WTC11 (cell line): ENCODE results near the gene CTRL. TPM values are rescaled to one million over a fixed set of nuclear protein-coding genes. Genes with fewer than 3 reads are reported as not detected.

ENCODE experiments used
- ATAC-seq: fragments of 200-7000 bp; cut with Tn5 transposase; 2 replicates; pipeline ENCODE4 v1.10.0; 2021; ENCODE audit warnings: mild to moderate bottlenecking, moderate library complexity
- CTCF ChIA-PET: fragments of 300-600 bp; sonication (Branson Sonifier 250); formaldehyde crosslinking; loops from one replicate; lab custom pipeline; 2021; ENCODE audit warnings: antibody characterized with exemption; lab: Charles Lee
- POLR2A ChIA-PET: fragments of 350-600 bp; sonication (Branson Sonifier 250); formaldehyde crosslinking; loops from one replicate; lab custom pipeline; 2021; ENCODE audit warnings: antibody characterized with exemption; lab: Charles Lee
- DNase-seq: peaks from one replicate; pipeline ENCODE4 v3.0.0; 2021; ENCODE audit warnings: low spot score
- H3K27ac Mint-ChIP-seq: 2 replicates; pipeline ENCODE4 v1.8.0; 2021; ENCODE audit warnings: mixed read lengths
- H3K27me3 Mint-ChIP-seq: 2 replicates; pipeline ENCODE4 v1.8.0; 2021; ENCODE audit warnings: low read depth, mild to moderate bottlenecking, moderate library complexity, mixed read lengths
- H3K36me3 Mint-ChIP-seq: 2 replicates; pipeline ENCODE4 v1.8.0; 2021; ENCODE audit warnings: mixed read lengths
- H3K4me1 Mint-ChIP-seq: 2 replicates; pipeline ENCODE4 v1.8.0; 2022; ENCODE audit warnings: mixed read lengths
- H3K4me3 Mint-ChIP-seq: 2 replicates; pipeline ENCODE4 v1.8.0; 2021; ENCODE audit warnings: mild to moderate bottlenecking, moderate library complexity, mixed read lengths
- H3K9me3 Mint-ChIP-seq: 2 replicates; pipeline ENCODE4 v1.8.0; 2021; ENCODE audit warnings: mixed read lengths
- AFF4 ChIP-seq: sonication (generic); formaldehyde crosslinking; IDR thresholded peaks from 2 replicates; pipeline ENCODE4 v1.8.1; 2023; ENCODE audit warnings: mild to moderate bottlenecking, missing genetic modification reagents, borderline replicate concordance
- ATF6 ChIP-seq: sonication (generic); formaldehyde crosslinking; IDR thresholded peaks from 2 replicates; pipeline ENCODE4 v1.8.1; 2023; ENCODE audit warnings: mild to moderate bottlenecking, missing genetic modification reagents
- CREM ChIP-seq: sonication (generic); formaldehyde crosslinking; IDR thresholded peaks from 2 replicates; pipeline ENCODE4 v1.8.1; 2022; ENCODE audit warnings: mild to moderate bottlenecking, missing genetic modification reagents, moderate library complexity
- ELF4 ChIP-seq: sonication (generic); formaldehyde crosslinking; IDR thresholded peaks from 2 replicates; pipeline ENCODE4 v1.8.1; 2022; ENCODE audit warnings: low read depth, mild to moderate bottlenecking, moderate library complexity, missing genetic modification reagents
- EMX1 ChIP-seq: fragments of 250-450 bp; sonication (Bioruptor Pico); IDR thresholded peaks from 2 replicates; pipeline ENCODE4 v1.8.0; 2021; ENCODE audit warnings: mild to moderate bottlenecking
- ESRRA ChIP-seq: sonication (generic); formaldehyde crosslinking; IDR thresholded peaks from 2 replicates; pipeline ENCODE4 v1.8.1; 2022; ENCODE audit warnings: mild to moderate bottlenecking, missing genetic modification reagents, borderline replicate concordance
- ETV6 ChIP-seq: sonication (generic); formaldehyde crosslinking; IDR thresholded peaks from 2 replicates; pipeline ENCODE4 v1.8.1; 2022; ENCODE audit warnings: mild to moderate bottlenecking, missing genetic modification reagents
- GRHL2 ChIP-seq: fragments of 250-450 bp; sonication (Bioruptor Pico); IDR thresholded peaks from 2 replicates; pipeline ENCODE4 v1.8.0; 2022; ENCODE audit warnings: mild to moderate bottlenecking, moderate library complexity; ENCODE audit not compliant: insufficient replicate concordance, severe bottlenecking
- HMGXB4 ChIP-seq: sonication (generic); formaldehyde crosslinking; IDR thresholded peaks from 2 replicates; pipeline ENCODE4 v1.8.1; 2023; ENCODE audit warnings: mild to moderate bottlenecking, moderate library complexity, missing genetic modification reagents
- MAX ChIP-seq: sonication (generic); formaldehyde crosslinking; IDR thresholded peaks from 2 replicates; pipeline ENCODE4 v1.8.0; 2022; ENCODE audit warnings: mild to moderate bottlenecking, missing genetic modification reagents
- NFATC4 ChIP-seq: fragments of 250-450 bp; sonication (Bioruptor Pico); IDR thresholded peaks from 2 replicates; pipeline ENCODE4 v1.9.0; 2021; ENCODE audit warnings: mild to moderate bottlenecking
- NFE2L1 ChIP-seq: sonication (generic); formaldehyde crosslinking; IDR thresholded peaks from 2 replicates; pipeline ENCODE4 v1.8.1; 2023; ENCODE audit warnings: missing genetic modification reagents
- SOX15 ChIP-seq: fragments of 250-450 bp; sonication (Bioruptor Pico); IDR thresholded peaks from 2 replicates; pipeline ENCODE4 v1.9.0; 2021; ENCODE audit warnings: mild to moderate bottlenecking
- ZNF671 ChIP-seq: fragments of 250-450 bp; sonication (Bioruptor Pico); IDR thresholded peaks from 2 replicates; pipeline ENCODE4 v1.8.0; 2021; ENCODE audit warnings: mild to moderate bottlenecking
- total RNA-seq: library from RNA; stranded (reverse); gene quantifications from 3 replicates; pipeline ENCODE4 v1.2.3, GENCODE V29; 2021
- TF ChIP-seq, protein P1 (sequence below): fragments of 250-450 bp; sonication (Bioruptor Pico); IDR thresholded peaks from 2 replicates; pipeline ENCODE4 v1.8.0; 2021; ENCODE audit warnings: mild to moderate bottlenecking
- TF ChIP-seq, protein P2 (sequence below): sonication (generic); formaldehyde crosslinking; IDR thresholded peaks from 2 replicates; pipeline ENCODE4 v1.8.1; 2023; ENCODE audit warnings: mild to moderate bottlenecking, missing genetic modification reagents
- TF ChIP-seq, protein P3 (sequence below): sonication (generic); formaldehyde crosslinking; IDR thresholded peaks from 2 replicates; pipeline ENCODE4 v1.8.1; 2023; ENCODE audit warnings: mild to moderate bottlenecking, missing genetic modification reagents, moderate library complexity

Gene CTRL
- total RNA-seq, 1 experiment from 2014 or later = 2.8 TPM

DNA sequence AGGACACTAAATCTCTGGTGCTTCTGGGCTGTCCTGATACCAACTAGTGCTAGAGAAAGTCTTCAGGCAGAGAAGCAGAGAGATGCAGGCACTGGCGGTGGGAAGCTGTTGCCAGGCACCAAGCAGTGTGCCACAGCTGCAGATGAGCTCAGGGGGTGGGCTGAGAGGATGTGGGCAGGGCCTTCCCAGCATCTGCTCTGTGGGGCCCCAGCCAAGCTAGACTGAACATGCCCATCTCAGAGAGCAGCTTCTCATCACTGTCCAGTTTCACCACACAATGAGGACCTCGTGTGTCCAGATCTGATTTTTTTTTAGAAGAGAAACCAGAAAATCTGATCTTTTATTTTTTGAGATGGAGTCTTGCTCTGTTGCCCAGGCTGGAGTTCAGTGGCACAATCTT lies 21.5 kb downstream of the CTRL start (continued):
- TF ChIP-seq, protein P1, sequence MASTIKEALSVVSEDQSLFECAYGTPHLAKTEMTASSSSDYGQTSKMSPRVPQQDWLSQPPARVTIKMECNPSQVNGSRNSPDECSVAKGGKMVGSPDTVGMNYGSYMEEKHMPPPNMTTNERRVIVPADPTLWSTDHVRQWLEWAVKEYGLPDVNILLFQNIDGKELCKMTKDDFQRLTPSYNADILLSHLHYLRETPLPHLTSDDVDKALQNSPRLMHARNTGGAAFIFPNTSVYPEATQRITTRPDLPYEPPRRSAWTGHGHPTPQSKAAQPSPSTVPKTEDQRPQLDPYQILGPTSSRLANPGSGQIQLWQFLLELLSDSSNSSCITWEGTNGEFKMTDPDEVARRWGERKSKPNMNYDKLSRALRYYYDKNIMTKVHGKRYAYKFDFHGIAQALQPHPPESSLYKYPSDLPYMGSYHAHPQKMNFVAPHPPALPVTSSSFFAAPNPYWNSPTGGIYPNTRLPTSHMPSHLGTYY (CRISPR knock-in tag) = no peak
- TF ChIP-seq NFE2L1 (CRISPR knock-in tag) (no peak), GRHL2 (CRISPR knock-in tag) (no peak), MAX (CRISPR knock-in tag) (no peak), ATF6 (CRISPR knock-in tag) (no peak), EMX1 (no peak), HMGXB4 (CRISPR knock-in tag) (no peak)

GRCh38 chr16:67909056-67909742 lies 22.5 kb downstream of the CTRL start:
- POLR2A ChIA-PET = no interaction called here
- Mint-ChIP-seq H3K36me3 (peaks cover 17% of the 10 kb centered on the region), H3K4me3 (no peak overlapping the region), H3K4me1 (peaks cover 6% of the 10 kb centered on the region), H3K27me3 (no peaks in the 10 kb centered on the region), H3K27ac (no peak overlapping the region), H3K9me3 (no peaks in the 10 kb centered on the region)
- ATAC-seq = no peak
- no peak for DNase-seq
- CTCF ChIA-PET = interaction anchor here (0.6 to 1.4 kb wide), 5 partner anchors 26 to 235 kb away, joined by 3 to 7 read pairs (median 4); no protein-coding TSS in a partner anchor
- TF ChIP-seq AFF4 (no peak), NFATC4 (no peak), SOX15 (CRISPR knock-in tag) (no peak), ETV6 (CRISPR knock-in tag) (no peak), HMGXB4 (CRISPR knock-in tag) (no peak), GRHL2 (CRISPR knock-in tag) (no peak), CREM (CRISPR knock-in tag) (no peak), ESRRA (CRISPR knock-in tag) (no peak), NFE2L1 (CRISPR knock-in tag) (no peak), ELF4 (no peak), ZNF671 (CRISPR knock-in tag) (no peak), ATF6 (CRISPR knock-in tag) (no peak)
- TF ChIP-seq, protein P2, sequence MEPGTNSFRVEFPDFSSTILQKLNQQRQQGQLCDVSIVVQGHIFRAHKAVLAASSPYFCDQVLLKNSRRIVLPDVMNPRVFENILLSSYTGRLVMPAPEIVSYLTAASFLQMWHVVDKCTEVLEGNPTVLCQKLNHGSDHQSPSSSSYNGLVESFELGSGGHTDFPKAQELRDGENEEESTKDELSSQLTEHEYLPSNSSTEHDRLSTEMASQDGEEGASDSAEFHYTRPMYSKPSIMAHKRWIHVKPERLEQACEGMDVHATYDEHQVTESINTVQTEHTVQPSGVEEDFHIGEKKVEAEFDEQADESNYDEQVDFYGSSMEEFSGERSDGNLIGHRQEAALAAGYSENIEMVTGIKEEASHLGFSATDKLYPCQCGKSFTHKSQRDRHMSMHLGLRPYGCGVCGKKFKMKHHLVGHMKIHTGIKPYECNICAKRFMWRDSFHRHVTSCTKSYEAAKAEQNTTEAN = no peak
- TF ChIP-seq, protein P3, sequence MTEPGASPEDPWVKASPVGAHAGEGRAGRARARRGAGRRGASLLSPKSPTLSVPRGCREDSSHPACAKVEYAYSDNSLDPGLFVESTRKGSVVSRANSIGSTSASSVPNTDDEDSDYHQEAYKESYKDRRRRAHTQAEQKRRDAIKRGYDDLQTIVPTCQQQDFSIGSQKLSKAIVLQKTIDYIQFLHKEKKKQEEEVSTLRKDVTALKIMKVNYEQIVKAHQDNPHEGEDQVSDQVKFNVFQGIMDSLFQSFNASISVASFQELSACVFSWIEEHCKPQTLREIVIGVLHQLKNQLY (CRISPR knock-in tag) = no peak
